Kidney (tissue), 14 donors: ENCODE measurements around the gene TENT4A. TPM values are rescaled to one million over a fixed set of nuclear protein-coding genes. Genes with fewer than 3 reads are reported as not detected.

Source experiments
- DNase-seq, 5 donors: peaks; one replicate each; pipeline ENCODE4 v3.0.0-alpha.2; 2013 to 2020
- FAIRE-seq: peaks from 2 replicates; lab custom pipeline; 2012; peaks lifted over from hg19 to GRCh38; lab: Jason Lieb, UNC
- H3K27ac ChIP-seq, 2 donors: one replicate each; pipeline ENCODE4 v1.7.0; 2013; ENCODE audit warnings: low read depth in 2 of 2, low read length in 2 of 2, inconsistent platforms in 1 of 2
- H3K27me3 ChIP-seq: one replicate; pipeline ENCODE4 v1.7.1; 2013; ENCODE audit warnings: low read length, inconsistent platforms; ENCODE audit not compliant: control insufficient read depth, insufficient read depth
- H3K36me3 ChIP-seq, 3 donors: one replicate each; pipeline versions ENCODE4 v1.7.0 to v1.7.1; 2013; ENCODE audit warnings: low read length in 3 of 3, control low read depth in 1 of 3, inconsistent platforms in 1 of 3; ENCODE audit not compliant: insufficient read depth in 3 of 3, control insufficient read depth in 2 of 3
- H3K4me1 ChIP-seq, 3 donors: one replicate each; pipeline versions ENCODE4 v1.7.0 to v1.7.1; 2013; ENCODE audit warnings: low read length in 3 of 3, inconsistent platforms in 1 of 3, low read depth in 1 of 3; ENCODE audit not compliant: control insufficient read depth in 2 of 3, insufficient read depth in 2 of 3
- H3K4me3 ChIP-seq, 3 donors: one replicate each; pipeline versions ENCODE4 v1.7.0 to v1.8.1; 2013; ENCODE audit warnings: low read length in 3 of 3, control low read depth in 1 of 3, inconsistent platforms in 1 of 3
- H3K9ac ChIP-seq, 3 donors: one replicate each; pipeline versions ENCODE4 v1.7.0 to v1.7.1; 2013; ENCODE audit warnings: low read length in 3 of 3, control low read depth in 1 of 3, inconsistent platforms in 1 of 3
- H3K9me3 ChIP-seq, 3 donors: one replicate each; pipeline versions ENCODE4 v1.7.0 to v1.7.1; 2013; ENCODE audit warnings: low read length in 3 of 3, control low read depth in 1 of 3, inconsistent platforms in 1 of 3; ENCODE audit not compliant: control insufficient read depth in 2 of 3, insufficient read depth in 1 of 3
- CTCF ChIP-seq: IDR thresholded peaks from 3 replicates; pipeline ENCODE4 v1.5.1; 2012; ENCODE audit warnings: mild to moderate bottlenecking, moderate library complexity, borderline replicate concordance; ENCODE audit not compliant: insufficient read depth; ENCODE audit errors: extremely low read depth
- intact Hi-C: fragments of 100-400 bp; cut with DNase I; formaldehyde crosslinking; loops from one replicate; pipeline ENCODE4 v1.11.1; 2022
- polyA plus RNA-seq: library from polyadenylated mRNA; stranded (reverse); fragments of 350-450 nt; fragmentation: Illumina TruSeq; extraction: RNeasy Lipid Tissue Mini Kit (QIAGEN cat#74804); gene quantifications from one replicate; pipeline ENCODE4 v1.2.3, GENCODE V29; 2014; ENCODE audit warnings: low read depth, low replicate concordance; ENCODE audit not compliant: insufficient read depth
- total RNA-seq: library from RNA; stranded (reverse); fragmentation: NEBNext Ultra II Directional; extraction: Animal tissue kit (Norgen Biotek cat#: 25700); gene quantifications from one replicate; pipeline ENCODE4 v1.2.1, GENCODE V29; 2021
- donor health status: control.
- donor health status: control.
- donor health status: control.
- donor health status: control.
- donor health status: control.
- donor health status: DM: yes; HTN: yes; CAD: no.
- donor health status: Normal renal cell carcinoma (clear cell type).

The TENT4A gene
- total and polyA plus RNA-seq, 2 donors from 2014 or later, result 4.8 to 22.8 TPM

GRCh38 chr5:6705959-6706358 lies 7.3 kb upstream of the TENT4A start:
- Histone ChIP-seq H3K4me3 (no peak overlapping the region), H3K9ac (no peak overlapping the region), H3K27ac (no peak overlapping the region), H3K4me1 (peaks cover 0 to 7% (median 0%) of the 10 kb centered on the region in 3 donors), H3K9me3 (no peaks in the 10 kb centered on the region), H3K27me3 (no peaks in the 10 kb centered on the region), H3K36me3 (no peaks in the 10 kb centered on the region)
- intact Hi-C loops, result no loop called here
- FAIRE-seq (no peak), DNase-seq (no peak)
- no peak for TF ChIP-seq CTCF

- Histone ChIP-seq H3K4me1 (peaks cover 0 to 12% (median 0%) of the 10 kb centered on the region in 3 donors), H3K4me3 (no peak overlapping the region), H3K27ac (no peak overlapping the region), H3K27me3 (no peaks in the 10 kb centered on the region), H3K9me3 (no peaks in the 10 kb centered on the region), H3K36me3 (no peaks in the 10 kb centered on the region), H3K9ac (no peak overlapping the region)
- no peak for TF ChIP-seq CTCF
- DNase-seq (no peak), FAIRE-seq (no peak)
- intact Hi-C loops, result no loop called here
Measured at GRCh38 chr5:6707852-6708251, 5.4 kb upstream of the TENT4A start.

- intact Hi-C loops, result no loop called here
- no peak for FAIRE-seq
- H3K27me3 ChIP-seq, result no peaks in the 10 kb centered on the region
- no peak overlapping the region for H3K9ac ChIP-seq
- H3K4me1 ChIP-seq, result peaks cover 0 to 12% (median 0%) of the 10 kb centered on the region in 3 donors
- no peaks in the 10 kb centered on the region for H3K36me3 ChIP-seq
- no peak overlapping the region for H3K4me3 ChIP-seq
- H3K27ac ChIP-seq, result no peak overlapping the region
- no peak for TF ChIP-seq CTCF
- DNase-seq, result no peak
- no peaks in the 10 kb centered on the region for H3K9me3 ChIP-seq
Measured at GRCh38 chr5:6708814-6709213, 4.4 kb upstream of the TENT4A start.

GRCh38 chr5:6710070-6710469 lies 3.2 kb upstream of the TENT4A start:
- Histone ChIP-seq H3K9ac (no peak overlapping the region), H3K27me3 (no peaks in the 10 kb centered on the region), H3K36me3 (no peaks in the 10 kb centered on the region), H3K27ac (no peak overlapping the region), H3K4me3 (no peak overlapping the region), H3K9me3 (no peaks in the 10 kb centered on the region), H3K4me1 (peaks cover 0 to 6% (median 0%) of the 10 kb centered on the region in 3 donors)
- intact Hi-C loops, result no loop called here
- no peak for FAIRE-seq
- no peak for DNase-seq
- TF ChIP-seq CTCF, result no peak
